Duodenal mucosa (tissue), 2 donors: Measurements from ENCODE around the gene AQP5.

ENCODE experiments used
- H3K27ac ChIP-seq: one replicate; pipeline ENCODE4 v1.7.0; 2013; ENCODE audit warnings: low read depth, low read length
- H3K27me3 ChIP-seq, 2 donors: one replicate each; pipeline ENCODE4 v1.7.0; 2013; ENCODE audit warnings: low read length in 2 of 2, control low read depth in 1 of 2; ENCODE audit not compliant: insufficient read depth in 2 of 2, control insufficient read depth in 1 of 2
- H3K36me3 ChIP-seq, 2 donors: one replicate each; pipeline ENCODE4 v1.7.0; 2013; ENCODE audit warnings: low read length in 2 of 2, control low read depth in 1 of 2; ENCODE audit not compliant: insufficient read depth in 2 of 2, control insufficient read depth in 1 of 2
- H3K4me1 ChIP-seq, 2 donors: one replicate each; pipeline ENCODE4 v1.7.0; 2013; ENCODE audit warnings: low read length in 2 of 2, control low read depth in 1 of 2; ENCODE audit not compliant: insufficient read depth in 2 of 2, control insufficient read depth in 1 of 2
- H3K4me3 ChIP-seq, 2 donors: one replicate each; pipeline ENCODE4 v1.7.0; 2013; ENCODE audit warnings: low read length in 2 of 2, low read depth in 1 of 2
- H3K9ac ChIP-seq, 2 donors: one replicate each; pipeline ENCODE4 v1.7.0; 2013; ENCODE audit warnings: low read length in 2 of 2, low read depth in 1 of 2
- H3K9me3 ChIP-seq, 2 donors: one replicate each; pipeline ENCODE4 v1.7.0; 2013; ENCODE audit warnings: low read length in 2 of 2, control low read depth in 1 of 2; ENCODE audit not compliant: control insufficient read depth in 1 of 2

AQP5 gene

DNA sequence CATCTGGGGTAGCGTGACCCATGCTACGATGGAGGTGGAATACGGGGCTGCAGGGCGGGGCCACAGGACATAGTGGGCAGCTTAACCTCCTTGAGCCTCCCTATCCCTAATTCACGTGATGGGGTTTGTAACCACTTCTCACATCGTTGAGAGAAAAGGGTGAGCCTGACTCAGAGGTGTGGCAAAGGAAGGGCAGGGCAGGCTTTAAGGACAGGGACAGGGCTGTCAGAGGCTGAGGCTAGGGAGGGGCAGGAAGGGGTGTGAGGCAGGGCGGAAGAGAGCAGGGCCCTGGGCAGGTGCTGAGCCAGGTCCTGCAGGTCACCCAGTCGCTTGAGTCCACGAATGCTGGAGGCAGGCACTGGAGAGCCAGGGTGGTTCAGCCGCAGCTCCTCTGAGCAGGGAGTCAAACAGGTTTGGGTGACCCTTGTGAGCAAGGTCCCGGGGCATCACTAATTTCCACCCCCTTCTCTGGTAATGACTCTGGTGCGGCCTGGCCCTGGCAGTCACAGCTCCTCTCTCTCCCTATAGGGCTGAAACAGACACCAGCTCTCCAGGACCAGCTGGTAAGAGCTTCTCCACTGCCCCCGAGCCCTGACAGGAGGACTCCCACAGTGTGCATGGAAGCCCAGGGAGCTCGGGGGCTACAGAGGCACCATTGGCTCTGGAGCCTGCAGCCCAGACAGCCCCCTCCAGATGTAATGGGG, 18.6 kb upstream of the AQP5 start:
- Histone ChIP-seq H3K9me3 (no peaks in the 10 kb centered on the region), H3K9ac (no peak overlapping the region), H3K27me3 (no peaks in the 10 kb centered on the region), H3K4me3 (no peak overlapping the region), H3K27ac (no peak overlapping the region), H3K36me3 (no peaks in the 10 kb centered on the region), H3K4me1 (peaks cover 0 to 5% of the 10 kb centered on the region in 2 donors)

DNA sequence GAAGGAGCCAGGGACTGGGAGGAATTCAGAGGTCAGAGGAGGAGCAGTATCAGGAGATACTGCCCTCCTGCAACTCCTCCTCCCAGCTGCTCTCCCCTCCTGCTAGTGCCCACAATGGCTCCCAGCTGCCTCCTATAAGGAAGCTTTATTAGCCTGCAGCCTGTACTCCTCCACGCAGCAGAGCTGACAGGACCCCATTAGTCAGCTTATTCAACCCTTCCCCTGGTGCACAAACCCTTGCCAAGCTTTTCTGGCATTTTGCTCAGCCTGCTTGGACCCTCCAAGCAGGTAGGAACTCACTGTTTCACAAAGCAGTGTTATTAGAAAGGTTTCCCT, 18.1 kb upstream of the AQP5 start:
- H3K4me3 ChIP-seq: no peak overlapping the region
- H3K9ac ChIP-seq: no peak overlapping the region
- peaks cover 0 to 5% of the 10 kb centered on the region in 2 donors for H3K4me1 ChIP-seq
- H3K27ac ChIP-seq: no peak overlapping the region
- H3K36me3 ChIP-seq: no peaks in the 10 kb centered on the region
- H3K27me3 ChIP-seq: no peaks in the 10 kb centered on the region
- no peaks in the 10 kb centered on the region for H3K9me3 ChIP-seq

- Histone ChIP-seq H3K27ac (no peak overlapping the region), H3K4me3 (no peak overlapping the region), H3K9ac (no peak overlapping the region), H3K4me1 (peaks cover 0 to 5% of the 10 kb centered on the region in 2 donors), H3K9me3 (no peaks in the 10 kb centered on the region), H3K36me3 (no peaks in the 10 kb centered on the region), H3K27me3 (no peaks in the 10 kb centered on the region)
Measured at GRCh38 chr12:49944046-49944445, 17.6 kb upstream of the AQP5 start.

DNA sequence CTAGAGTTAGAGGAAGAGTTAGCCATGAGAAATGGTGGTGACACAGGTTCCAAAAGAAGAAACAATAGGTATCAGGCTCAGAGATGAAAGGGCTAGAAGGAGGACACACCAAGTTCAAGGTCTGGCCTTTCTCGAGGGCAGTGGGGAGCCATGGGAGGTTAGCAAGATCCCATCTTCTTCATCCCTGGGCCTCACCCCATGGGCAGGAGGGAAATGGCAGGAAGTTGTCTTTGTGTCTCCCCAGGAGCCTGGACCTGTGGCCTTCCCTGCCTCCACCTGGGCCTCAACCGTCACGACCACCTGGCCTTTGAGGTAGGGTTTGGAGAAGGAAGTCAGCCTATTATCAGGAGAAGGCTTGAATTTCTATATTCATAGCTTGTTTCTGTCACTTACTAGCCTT, 17.0 kb upstream of the AQP5 start:
- Histone ChIP-seq H3K27ac (no peak overlapping the region), H3K4me3 (no peak overlapping the region), H3K9ac (no peak overlapping the region), H3K4me1 (peaks cover 0 to 5% of the 10 kb centered on the region in 2 donors), H3K27me3 (no peaks in the 10 kb centered on the region), H3K36me3 (no peaks in the 10 kb centered on the region), H3K9me3 (no peaks in the 10 kb centered on the region)

DNA sequence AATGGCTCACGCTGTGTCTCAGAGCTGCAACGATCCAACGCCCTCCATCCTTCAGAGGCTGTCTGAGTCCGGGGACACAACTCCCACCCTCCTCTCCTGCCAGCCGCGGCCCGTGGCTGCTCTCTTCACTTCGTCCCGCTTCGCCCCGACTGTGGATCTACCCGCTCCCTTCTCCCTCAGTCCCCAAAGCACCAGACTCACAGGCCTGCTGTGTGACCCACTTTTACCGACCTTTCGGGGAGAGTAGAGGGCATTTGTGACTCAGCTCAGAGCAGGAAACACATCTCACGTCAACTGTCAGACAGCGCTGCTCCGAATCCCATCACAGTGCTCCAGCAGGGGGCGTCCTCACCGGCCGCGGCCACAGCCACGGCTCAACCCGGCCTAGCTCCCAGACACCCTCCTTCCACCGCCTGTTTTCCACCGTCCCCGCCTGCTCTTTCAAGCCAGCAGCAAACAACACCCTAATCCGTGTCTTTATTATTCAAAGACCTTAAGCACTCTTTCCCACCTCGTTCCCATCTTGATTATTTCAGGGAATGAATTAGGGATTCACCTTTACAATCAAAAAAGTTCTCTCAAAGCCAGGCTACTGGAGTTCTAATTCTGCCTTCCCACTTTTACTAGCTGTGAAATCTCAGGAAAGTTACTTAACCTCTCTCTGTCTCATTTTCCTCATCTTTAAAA, 16.1 kb upstream of the AQP5 start:
- Histone ChIP-seq H3K27me3 (no peaks in the 10 kb centered on the region), H3K9ac (peak overlapping the region; percentile 24 to 54), H3K27ac (peak overlapping the region; percentile 22)

DNA sequence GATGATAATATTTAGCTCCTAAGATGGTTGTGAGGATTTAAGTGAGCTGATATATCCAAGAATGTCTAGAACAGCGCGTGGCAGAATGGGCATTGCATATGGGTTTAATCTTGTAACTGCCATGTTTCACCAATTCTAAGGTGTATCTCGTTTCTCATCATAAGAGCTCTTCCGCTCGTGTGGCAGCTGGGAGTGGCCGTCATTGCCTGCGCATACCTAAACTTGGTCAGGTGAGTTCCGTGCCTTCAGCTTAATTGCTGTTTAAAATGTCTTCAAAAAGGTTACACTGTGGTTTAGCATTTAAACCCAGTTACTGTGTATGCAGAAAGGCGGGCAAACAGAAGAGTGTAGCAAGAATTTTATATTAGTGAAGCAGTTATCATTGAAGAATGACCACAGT, 15.6 kb upstream of the AQP5 start:
- no peak overlapping the region for H3K4me3 ChIP-seq
- H3K9ac ChIP-seq: no peak overlapping the region
- H3K27ac ChIP-seq: peak overlapping the region; percentile 22
- no peaks in the 10 kb centered on the region for H3K36me3 ChIP-seq
- H3K27me3 ChIP-seq: no peaks in the 10 kb centered on the region
- H3K4me1 ChIP-seq: peaks cover 0 to 5% of the 10 kb centered on the region in 2 donors
- no peaks in the 10 kb centered on the region for H3K9me3 ChIP-seq

More for the DNA sequence above, 16.1 kb upstream of the AQP5 start:
- Histone ChIP-seq H3K9me3 (no peaks in the 10 kb centered on the region), H3K4me1 (peaks cover 0 to 5% of the 10 kb centered on the region in 2 donors), H3K36me3 (no peaks in the 10 kb centered on the region), H3K4me3 (peak overlapping the region; percentile 46 to 56)

- Histone ChIP-seq H3K4me3 (no peak overlapping the region), H3K27ac (no peak overlapping the region), H3K27me3 (no peaks in the 10 kb centered on the region), H3K9me3 (no peaks in the 10 kb centered on the region), H3K36me3 (no peaks in the 10 kb centered on the region), H3K9ac (no peak overlapping the region), H3K4me1 (peaks cover 0 to 5% of the 10 kb centered on the region in 2 donors)
Measured at GRCh38 chr12:49946497-49946896, 15.2 kb upstream of the AQP5 start.

DNA sequence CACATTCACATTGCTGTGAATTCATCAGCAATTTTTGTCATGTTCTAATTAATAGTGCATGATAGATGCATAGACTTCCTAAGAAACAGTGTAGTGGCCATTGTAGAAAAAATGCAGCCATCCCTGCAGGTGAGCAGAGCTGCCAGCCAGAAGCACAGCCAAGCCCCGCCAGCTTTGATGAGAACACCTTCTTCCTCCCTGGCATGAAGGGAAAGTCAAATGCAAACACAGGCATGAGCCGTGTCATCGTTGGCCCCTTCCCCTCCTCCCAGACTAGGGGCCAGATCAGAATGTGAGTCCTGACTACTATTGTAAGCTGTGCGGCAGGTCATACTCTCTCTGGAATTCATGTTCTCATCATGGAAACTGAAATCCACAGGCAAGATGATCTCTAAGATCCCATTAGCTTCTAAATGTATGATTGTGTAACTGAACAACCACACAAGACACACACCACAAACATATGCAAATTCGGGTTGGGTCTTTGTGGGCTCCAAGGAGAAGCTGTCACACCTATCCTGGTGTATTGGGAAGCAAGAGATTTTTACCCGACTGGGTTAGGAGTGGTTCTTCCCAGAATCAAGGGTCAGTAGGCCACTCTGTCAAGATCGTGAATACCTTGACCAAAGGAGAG, 14.0 kb upstream of the AQP5 start:
- Histone ChIP-seq H3K27ac (no peak overlapping the region), H3K9ac (no peak overlapping the region), H3K36me3 (no peaks in the 10 kb centered on the region), H3K4me1 (peaks cover 0 to 5% of the 10 kb centered on the region in 2 donors), H3K4me3 (no peak overlapping the region), H3K9me3 (no peaks in the 10 kb centered on the region), H3K27me3 (no peaks in the 10 kb centered on the region)

GRCh38 chr12:49948866-49949845, 12.5 kb upstream of the AQP5 start:
- Histone ChIP-seq H3K9ac (no peak overlapping the region), H3K27me3 (peaks cover 0 to 4% of the 10 kb centered on the region in 2 donors), H3K4me1 (no peaks in the 10 kb centered on the region), H3K36me3 (no peaks in the 10 kb centered on the region), H3K4me3 (no peak overlapping the region), H3K9me3 (no peaks in the 10 kb centered on the region), H3K27ac (no peak overlapping the region)
